GM21825 (cell line): Measurements from ENCODE around the gene ZNF8.
A peak's percentile ranks its signal among the peaks of the same experiment; 100 is the strongest.
"Not testable (repeated sequence)": the region's sequence is repeated elsewhere in the genome, so short reads cannot be mapped to it uniquely, and the experiment has no call there.

Experiments
- ATAC-seq: cut with Tn5 transposase; IDR thresholded peaks from one replicate; pipeline ENCODE4 v1.9.1; 2021; ENCODE audit warnings: mild to moderate bottlenecking, moderate library complexity; ENCODE audit not compliant: unreplicated experiment

Gene ZNF8

GRCh38 chr19:58334691-58335249 lies 56.0 kb downstream of the ZNF8 start:
- ATAC-seq, result no peak

DNA sequence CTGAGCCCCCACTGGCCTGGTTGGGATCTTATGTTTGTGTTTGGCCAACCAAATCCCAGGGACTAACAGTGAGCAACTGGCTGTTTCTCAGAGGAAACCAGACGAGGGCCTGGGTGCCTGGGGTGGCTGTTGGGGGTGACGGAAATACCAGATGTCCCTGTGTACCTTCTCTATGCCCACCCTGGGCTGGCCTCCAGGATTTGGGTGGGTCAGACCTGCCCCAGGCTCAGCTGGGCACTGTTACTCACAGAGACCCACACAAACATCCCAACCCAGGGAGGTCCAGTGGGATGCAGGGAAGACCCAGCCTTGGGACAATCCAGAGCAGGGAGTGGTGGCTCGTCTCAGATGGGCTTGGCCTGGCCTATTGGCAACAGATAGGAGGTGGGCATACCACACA lies 56.9 kb downstream of the ZNF8 start:
- no peak for ATAC-seq

DNA sequence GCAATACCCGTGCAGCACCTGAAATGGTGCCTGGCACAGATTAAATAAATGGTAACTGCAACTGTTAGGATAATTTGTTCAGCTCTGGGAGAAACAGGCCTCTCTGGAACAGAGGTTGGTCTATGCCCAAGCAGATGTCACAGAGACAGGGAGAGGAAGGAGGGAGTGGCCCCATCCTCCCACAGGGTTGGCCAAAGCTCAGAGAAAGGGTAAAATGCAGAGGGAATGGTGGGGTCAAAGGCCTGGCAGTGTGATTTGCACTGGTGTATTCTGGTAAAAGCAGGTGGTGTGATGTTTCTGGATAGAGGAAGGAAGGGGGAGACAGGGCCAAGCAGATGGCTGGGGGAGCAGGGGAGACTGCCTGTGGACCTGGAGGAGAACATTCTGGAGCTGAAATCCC lies 57.5 kb downstream of the ZNF8 start:
- no peak for ATAC-seq

DNA sequence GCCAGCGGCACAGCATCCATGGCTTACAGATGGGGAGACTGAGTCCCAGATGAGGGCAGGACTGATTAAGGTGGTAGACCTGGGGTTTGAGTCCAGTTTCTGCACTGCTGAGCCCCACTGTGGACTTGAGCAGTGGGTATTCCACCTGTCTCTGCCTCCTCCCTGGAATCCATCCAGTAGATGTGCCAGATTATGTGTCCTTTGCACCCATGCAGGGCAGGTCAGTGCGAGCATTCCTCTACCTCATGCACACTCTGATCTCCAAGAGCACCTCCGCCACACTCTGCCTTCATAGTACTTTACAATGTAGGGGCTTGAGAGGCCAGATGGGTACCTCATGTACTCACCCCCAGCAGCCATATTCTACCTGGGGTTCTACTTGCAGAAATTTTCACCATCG lies 58.1 kb downstream of the ZNF8 start:
- no peak for ATAC-seq

- ATAC-seq, result no peak
These were observed 59.6 kb downstream of the ZNF8 start for GRCh38 chr19:58338336-58338735.

DNA sequence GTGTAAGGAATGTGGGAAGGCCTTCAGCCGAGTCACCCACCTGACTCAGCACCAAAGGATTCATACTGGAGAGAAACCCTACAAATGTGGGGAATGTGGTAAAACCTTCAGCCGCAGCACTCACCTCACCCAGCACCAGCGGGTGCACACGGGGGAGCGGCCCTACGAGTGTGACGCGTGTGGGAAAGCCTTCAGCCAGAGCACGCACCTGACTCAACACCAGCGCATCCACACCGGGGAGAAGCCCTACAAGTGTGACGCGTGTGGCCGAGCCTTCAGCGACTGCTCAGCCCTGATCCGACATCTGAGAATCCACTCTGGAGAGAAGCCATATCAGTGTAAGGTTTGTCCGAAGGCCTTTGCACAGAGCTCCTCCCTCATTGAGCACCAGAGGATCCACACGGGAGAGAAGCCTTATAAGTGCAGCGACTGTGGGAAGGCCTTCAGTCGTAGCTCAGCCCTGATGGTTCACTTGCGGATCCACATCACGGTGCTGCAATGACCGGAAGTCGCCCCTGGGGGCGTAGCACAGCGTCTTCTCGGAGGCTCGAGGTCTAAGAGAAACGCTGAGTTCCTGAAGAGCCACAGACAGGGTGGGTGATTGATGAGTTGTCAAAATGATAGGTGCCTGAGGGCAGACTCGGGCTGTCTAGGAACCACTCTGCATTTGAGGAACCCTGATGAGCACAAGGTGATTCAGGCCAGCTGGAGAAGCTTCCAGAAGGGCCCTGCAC lies 60.2 kb downstream of the ZNF8 start:
- ATAC-seq, result no peak

DNA sequence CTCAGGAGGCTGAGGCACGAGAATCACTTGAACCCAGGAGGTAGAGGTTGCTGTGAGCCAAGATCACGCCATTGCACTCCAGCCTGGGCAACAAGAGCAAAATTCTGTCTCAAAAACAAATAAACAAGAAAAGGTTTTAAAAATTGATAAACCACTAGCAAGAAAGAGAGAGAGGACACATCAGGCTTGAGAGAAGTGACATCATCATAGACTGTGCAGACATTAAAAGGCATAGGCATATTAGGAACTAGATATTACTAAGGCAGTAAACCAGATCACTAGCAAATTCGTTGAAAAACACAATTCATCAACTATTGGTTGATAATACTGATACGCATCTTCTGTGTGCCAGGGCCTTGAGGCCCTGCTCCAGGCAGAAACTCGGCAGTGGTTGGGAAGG lies 66.8 kb downstream of the ZNF8 start:
- no peak for ATAC-seq

GRCh38 chr19:58346961-58347929 lies 68.5 kb downstream of the ZNF8 start:
- peak; percentile 81 for ATAC-seq

GRCh38 chr19:58348080-58348479 lies 69.3 kb downstream of the ZNF8 start:
- not testable (repeated sequence) for ATAC-seq

- ATAC-seq, result no peak
These were observed 70.8 kb downstream of the ZNF8 start for GRCh38 chr19:58349590-58349989.

DNA sequence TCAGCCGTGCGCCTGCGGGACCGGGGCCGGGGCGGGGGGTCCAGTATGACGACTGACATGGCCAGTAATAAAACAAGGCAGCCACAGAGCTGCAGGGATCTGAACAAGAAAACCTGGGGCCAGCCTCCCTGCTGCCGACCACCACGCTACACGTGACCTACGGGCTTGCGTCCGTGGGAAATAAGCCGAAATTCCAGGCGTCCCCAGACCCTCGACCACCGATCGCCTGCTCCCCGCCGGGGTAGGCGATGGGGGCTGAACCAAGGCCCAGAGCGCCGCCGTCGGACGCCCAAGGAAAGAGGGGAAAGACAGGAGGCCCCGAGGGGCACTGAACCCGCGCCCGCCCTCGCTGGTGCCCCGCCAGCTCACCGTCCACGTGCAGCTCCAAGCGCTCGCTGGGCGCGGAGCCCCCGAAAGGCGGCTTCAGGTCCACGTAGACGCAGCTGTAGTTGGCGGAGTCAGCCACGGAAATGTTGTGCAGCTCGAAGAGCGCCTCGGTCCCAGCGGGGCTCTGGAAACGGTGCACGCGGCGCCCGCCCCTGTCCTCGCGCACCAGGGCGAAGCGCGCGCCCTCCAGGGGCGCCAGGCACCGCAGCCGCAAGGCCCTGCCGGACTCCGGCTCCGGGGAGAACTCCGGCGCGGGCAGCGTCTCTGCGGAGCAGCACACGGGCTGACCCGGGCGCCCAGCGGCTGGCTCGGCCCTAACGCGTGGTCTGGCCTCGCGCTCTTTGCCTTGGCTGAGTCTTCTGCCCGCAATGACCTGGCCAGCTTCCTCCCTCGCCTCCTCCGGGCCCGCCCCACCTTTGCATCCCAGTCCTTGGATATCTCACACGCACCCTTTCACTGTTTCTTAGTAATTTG lies 71.5 kb downstream of the ZNF8 start:
- no peak for ATAC-seq

DNA sequence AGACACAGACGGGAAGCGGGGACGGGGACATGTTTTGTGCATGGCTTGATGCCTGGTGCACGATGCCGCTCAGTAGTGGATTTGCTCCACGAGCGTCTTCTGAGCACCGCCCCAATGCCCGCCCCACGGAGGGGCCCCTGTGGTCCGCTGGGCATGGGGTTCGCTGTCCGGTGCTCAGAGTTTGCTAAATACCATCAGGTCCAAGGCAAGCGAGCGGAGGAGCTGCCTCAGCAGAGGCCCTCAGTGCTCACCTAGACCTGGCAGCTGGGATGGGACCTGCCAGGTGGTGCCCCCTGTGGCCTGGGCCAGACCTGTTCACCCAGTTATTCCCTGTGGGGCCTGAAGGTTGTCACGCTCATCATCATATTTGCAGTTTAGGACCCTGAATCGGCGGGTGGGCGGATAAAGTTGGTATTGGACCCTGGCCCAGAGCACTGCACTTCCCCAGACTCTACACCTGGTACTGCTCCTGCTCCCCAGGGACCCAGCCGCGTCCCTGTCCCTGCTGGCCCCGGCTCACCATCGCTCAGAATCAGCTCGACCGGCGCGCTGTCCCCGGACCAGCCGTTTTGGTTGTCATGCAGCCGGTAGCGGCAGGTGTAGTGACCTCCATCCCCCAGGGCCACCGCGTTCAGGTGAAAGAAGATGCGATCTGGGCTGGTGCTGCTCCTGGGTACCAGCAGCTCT lies 72.3 kb downstream of the ZNF8 start:
- ATAC-seq, result no peak

- no peak for ATAC-seq
These were observed 72.8 kb downstream of the ZNF8 start for GRCh38 chr19:58351558-58351878.

DNA sequence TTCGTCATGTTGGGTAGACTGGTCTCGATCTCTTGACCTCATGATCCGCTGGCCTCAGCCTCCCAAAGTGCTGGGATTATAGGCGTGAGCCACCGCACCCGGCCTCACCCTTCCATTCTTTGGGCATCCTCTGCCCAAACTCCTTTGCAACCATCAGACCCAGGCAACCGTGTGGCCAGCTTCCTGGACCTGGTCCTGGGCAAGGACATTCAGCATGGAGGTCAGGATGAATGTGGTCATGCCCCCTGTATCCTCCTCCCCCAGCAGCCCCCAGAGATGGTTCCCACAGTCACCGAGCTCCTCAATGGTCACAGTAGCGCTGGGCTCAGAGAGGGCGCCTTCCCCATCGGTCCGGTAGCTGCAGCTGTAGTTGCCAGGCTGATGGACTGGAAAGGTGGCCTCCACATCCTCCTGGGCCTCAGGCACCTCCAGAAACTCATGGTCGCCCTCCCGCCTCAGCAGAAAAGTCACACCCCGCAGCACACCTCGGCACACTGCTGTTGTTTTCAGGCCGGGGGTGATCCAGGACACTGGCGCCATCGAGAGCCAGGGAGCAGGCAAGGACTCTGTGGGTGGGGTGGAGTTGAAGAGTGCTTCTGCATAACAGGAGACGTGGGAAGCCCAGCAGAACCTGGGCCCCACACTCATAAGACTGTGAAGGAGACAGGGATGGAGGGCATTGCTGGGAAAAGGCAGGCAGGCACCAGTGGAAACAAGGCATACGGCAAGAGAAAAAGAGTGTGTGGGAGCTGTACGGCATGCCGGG lies 73.4 kb downstream of the ZNF8 start:
- no peak for ATAC-seq
